Calu3 (cell line): Measurements from ENCODE around the gene MGA. TPM values are rescaled to one million over a fixed set of nuclear protein-coding genes. Genes with fewer than 3 reads are reported as not detected.

Source experiments
- BruUV-seq: library from RNA; stranded (reverse); fragments of 400-500 nt; replicated peaks from 2 replicates; lab custom pipeline; 2021; lab: Mats Ljungman, UMichigan
- CTCF ChIA-PET: fragments of 300-600 bp; sonication (Branson Sonifier 250); formaldehyde crosslinking; loops from one replicate; lab custom pipeline; 2022; ENCODE audit warnings: antibody characterized with exemption; lab: Charles Lee
- DNase-seq: peaks from one replicate; pipeline ENCODE4 v3.0.0; 2022
- H3K27ac Mint-ChIP-seq: one replicate; pipeline ENCODE4 v1.8.0; 2022; ENCODE audit warnings: mixed read lengths; ENCODE audit not compliant: unreplicated experiment
- H3K27me3 Mint-ChIP-seq: one replicate; pipeline ENCODE4 v1.8.0; 2022; ENCODE audit warnings: mixed read lengths; ENCODE audit not compliant: unreplicated experiment
- H3K36me3 Mint-ChIP-seq: one replicate; pipeline ENCODE4 v1.8.0; 2022; ENCODE audit warnings: mild to moderate bottlenecking, moderate library complexity, mixed read lengths; ENCODE audit not compliant: insufficient read depth, unreplicated experiment
- H3K4me1 Mint-ChIP-seq: one replicate; pipeline ENCODE4 v1.8.0; 2022; ENCODE audit warnings: mild to moderate bottlenecking, low read depth, mixed read lengths; ENCODE audit not compliant: unreplicated experiment
- H3K4me3 Mint-ChIP-seq: one replicate; pipeline ENCODE4 v1.8.0; 2022; ENCODE audit warnings: mild to moderate bottlenecking, low read depth, moderate library complexity, mixed read lengths; ENCODE audit not compliant: unreplicated experiment
- H3K9me3 Mint-ChIP-seq: one replicate; pipeline ENCODE4 v1.8.0; 2022; ENCODE audit warnings: low read depth, mixed read lengths; ENCODE audit not compliant: unreplicated experiment
- intact Hi-C: fragments of 100-400 bp; cut with micrococcal nuclease; formaldehyde crosslinking; loops from one replicate; pipeline ENCODE4 v1.10.0; 2022; ENCODE audit not compliant: unreplicated experiment
- total RNA-seq: library from RNA; stranded (reverse); gene quantifications from 2 replicates; pipeline ENCODE4 v1.2.3, GENCODE V29; 2022
- TF ChIP-seq, protein P1 (sequence below): fragments of 200-600 bp; IDR thresholded peaks from one replicate; pipeline ENCODE4 v1.8.0; 2022; ENCODE audit warnings: antibody characterized with exemption; ENCODE audit not compliant: unreplicated experiment

Gene MGA
- total RNA-seq, 1 experiment from 2014 or later, result 26.4 TPM

DNA sequence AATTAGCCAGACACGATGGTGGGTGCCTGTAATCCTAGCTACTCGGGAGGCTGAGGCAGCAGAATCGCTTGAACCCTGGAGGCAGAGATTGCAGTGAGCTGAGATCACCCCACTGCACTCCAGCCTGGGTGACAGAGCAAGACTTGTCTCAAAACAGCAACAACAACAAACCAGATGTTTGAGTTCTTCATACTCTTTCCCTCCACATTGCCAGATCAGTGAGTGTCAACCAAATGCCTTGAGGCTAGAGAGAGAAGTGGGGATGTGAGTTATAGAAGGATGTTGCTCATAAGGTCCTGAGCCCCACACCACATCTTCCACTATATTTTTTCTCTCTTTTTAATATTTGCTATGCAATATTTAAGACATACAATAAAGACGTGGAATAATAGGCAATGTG is 133.9 kb downstream of the MGA start:
- DNase-seq, result no peak
- TF ChIP-seq, protein P1, sequence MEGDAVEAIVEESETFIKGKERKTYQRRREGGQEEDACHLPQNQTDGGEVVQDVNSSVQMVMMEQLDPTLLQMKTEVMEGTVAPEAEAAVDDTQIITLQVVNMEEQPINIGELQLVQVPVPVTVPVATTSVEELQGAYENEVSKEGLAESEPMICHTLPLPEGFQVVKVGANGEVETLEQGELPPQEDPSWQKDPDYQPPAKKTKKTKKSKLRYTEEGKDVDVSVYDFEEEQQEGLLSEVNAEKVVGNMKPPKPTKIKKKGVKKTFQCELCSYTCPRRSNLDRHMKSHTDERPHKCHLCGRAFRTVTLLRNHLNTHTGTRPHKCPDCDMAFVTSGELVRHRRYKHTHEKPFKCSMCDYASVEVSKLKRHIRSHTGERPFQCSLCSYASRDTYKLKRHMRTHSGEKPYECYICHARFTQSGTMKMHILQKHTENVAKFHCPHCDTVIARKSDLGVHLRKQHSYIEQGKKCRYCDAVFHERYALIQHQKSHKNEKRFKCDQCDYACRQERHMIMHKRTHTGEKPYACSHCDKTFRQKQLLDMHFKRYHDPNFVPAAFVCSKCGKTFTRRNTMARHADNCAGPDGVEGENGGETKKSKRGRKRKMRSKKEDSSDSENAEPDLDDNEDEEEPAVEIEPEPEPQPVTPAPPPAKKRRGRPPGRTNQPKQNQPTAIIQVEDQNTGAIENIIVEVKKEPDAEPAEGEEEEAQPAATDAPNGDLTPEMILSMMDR, result no peak
- BruUV-seq, result no TSS peak
- no peaks in the 10 kb centered on the region for H3K27me3 Mint-ChIP-seq
- CTCF ChIA-PET, result no interaction called here
- peaks cover 10% of the 10 kb centered on the region for H3K4me1 Mint-ChIP-seq
- no peaks in the 10 kb centered on the region for H3K9me3 Mint-ChIP-seq
- no peak overlapping the region for H3K4me3 Mint-ChIP-seq
- H3K36me3 Mint-ChIP-seq, result no peaks in the 10 kb centered on the region
- intact Hi-C loops, result no loop called here
- H3K27ac Mint-ChIP-seq, result no peak overlapping the region

DNA sequence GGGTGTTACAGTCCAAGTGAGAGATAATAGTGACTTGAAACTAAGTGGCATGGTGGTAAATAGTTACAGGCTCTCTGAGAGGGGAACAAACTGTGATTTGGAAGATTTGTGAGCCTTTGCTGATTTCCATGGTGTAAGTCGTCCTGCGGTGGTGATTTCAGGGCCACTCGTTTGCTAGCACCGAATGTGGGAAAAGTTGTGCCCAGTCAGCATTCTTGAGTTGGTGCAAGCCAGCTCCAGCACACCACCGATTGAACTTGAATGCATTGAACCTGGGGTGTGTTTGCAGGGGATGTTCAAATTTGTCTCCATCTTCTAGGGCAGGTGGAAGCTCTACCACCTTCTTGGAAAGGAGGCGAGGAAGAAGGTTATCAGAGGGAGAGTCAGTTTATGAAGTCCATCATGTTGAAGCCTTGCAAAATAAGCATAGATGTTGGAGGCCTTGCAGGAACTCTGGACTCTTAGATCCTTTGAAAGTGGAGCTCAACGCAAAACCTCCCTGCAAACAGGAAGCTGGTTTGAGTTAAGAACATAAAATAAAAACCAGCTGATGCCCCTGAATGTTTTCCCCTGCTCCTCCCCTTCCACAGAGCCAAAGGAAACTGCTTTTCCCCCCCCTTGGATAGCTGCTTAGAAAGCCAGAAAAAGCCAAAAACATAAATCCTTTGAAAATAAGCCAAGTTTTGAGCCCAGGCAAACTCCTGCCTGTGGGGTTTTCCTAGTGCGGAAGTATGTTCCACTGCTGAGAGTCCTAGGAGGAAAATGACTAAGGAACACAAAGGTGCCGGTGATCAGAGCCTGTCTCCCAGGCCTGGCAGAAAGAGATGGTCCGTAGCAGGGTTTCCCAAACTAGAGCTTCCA is 136.0 kb downstream of the MGA start:
- Mint-ChIP-seq H3K27me3 (no peaks in the 10 kb centered on the region), H3K4me3 (no peak overlapping the region), H3K4me1 (peaks cover 1% of the 10 kb centered on the region), H3K36me3 (no peaks in the 10 kb centered on the region), H3K9me3 (no peaks in the 10 kb centered on the region), H3K27ac (no peak overlapping the region)
- CTCF ChIA-PET, result no interaction called here
- no TSS peak for BruUV-seq
- no peak for DNase-seq
- TF ChIP-seq, protein P1, result no peak
- intact Hi-C loops, result no loop called here

DNA sequence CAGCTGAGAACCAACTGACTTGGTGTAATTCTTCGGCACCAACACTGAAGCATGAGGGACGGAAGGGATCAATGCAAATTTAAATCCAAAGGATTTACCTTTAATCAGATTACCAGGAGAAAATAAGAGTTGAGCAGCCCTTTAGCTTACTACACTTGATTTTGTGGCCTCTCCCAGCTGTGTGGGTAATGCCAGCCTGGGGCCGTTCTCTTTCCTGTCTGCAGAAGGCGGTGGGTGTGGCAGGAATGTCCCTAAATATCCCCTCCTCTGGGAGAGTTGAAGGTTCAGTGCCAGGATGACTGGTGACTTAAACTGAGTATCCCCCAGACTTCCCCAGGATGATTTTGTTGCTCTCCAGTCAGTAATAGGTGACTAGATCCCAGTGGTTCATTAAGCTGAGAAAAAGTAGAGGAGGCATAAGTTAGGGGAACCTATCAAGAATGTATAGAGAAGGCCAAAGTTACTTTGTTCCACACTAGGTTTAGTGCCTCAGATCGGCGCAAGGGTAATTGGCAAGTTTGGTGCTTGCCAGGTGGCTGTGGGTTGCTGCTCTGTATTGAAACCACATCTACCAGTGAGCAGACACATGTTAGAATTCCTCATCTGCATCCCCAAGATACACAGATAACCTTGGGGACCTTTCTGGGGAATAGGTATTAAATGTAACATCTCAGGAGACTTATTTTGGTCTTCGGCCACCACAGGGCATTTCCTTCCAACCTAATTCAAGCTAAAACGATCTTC is 137.2 kb downstream of the MGA start:
- H3K27me3 Mint-ChIP-seq, result no peaks in the 10 kb centered on the region
- no peaks in the 10 kb centered on the region for H3K9me3 Mint-ChIP-seq
- no peaks in the 10 kb centered on the region for H3K4me1 Mint-ChIP-seq
- H3K36me3 Mint-ChIP-seq, result no peaks in the 10 kb centered on the region
- intact Hi-C loops, result no loop called here
- no peak for DNase-seq
- CTCF ChIA-PET, result interaction anchor here (0.6 kb wide), 1 partner anchor 231 kb away, joined by 4 read pairs; no protein-coding TSS in a partner anchor
- H3K4me3 Mint-ChIP-seq, result no peak overlapping the region
- no TSS peak for BruUV-seq
- TF ChIP-seq, protein P1, result no peak
- no peak overlapping the region for H3K27ac Mint-ChIP-seq

DNA sequence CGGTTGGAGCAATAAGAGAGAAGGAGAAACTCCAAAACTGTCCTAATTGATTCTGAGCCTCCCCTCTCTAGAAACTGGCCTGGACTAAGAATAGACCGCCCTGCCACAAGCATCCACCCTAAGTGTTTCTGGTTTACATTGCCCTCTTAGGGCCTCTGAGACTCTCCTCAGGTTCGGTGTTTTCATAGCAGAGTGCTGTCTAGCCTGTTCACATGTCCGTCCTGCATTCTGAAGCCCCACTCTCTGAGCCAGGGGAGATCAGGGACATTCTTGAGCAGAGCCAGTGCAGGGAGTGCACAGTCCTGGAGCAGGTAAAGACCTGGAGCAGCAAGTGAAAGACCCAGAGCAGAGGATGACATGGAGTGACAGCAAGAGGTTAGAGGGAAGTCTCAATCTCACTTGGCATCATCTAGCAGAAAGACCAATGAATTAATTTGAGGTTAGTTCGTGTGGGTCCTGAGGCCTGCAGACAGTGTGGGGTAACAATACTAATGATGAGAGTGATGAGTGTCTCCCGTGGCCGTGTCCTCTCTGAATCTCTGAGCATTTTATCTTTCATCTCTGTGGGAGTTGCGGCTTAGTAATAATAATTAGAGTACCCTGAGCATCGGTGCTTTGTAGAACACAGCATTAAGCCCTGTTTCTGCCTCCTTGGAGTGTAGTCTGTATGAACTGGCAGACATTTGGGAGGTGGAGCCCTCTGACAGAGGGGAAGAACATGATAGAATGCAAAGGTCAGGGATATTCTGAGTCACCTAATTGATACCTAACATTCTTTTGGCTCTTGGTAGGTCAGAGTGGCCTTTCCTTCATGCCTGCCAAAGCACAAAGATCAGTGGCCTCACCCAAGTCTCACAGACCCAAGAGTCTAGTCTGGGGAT is 138.6 kb downstream of the MGA start:
- Mint-ChIP-seq H3K4me1 (no peaks in the 10 kb centered on the region), H3K36me3 (no peaks in the 10 kb centered on the region), H3K27me3 (no peaks in the 10 kb centered on the region), H3K9me3 (no peaks in the 10 kb centered on the region), H3K27ac (no peak overlapping the region), H3K4me3 (no peak overlapping the region)
- no TSS peak for BruUV-seq
- CTCF ChIA-PET, result no interaction called here
- TF ChIP-seq, protein P1, result no peak
- intact Hi-C loops, result no loop called here
- no peak for DNase-seq
